HFFc6 (cell line): ENCODE data around the gene HSD17B12. TPM values are rescaled to one million over a fixed set of nuclear protein-coding genes. Genes with fewer than 3 reads are reported as not detected.
A peak's percentile ranks its signal among the peaks of the same experiment; 100 is the strongest.

ENCODE experiments used
- DNase-seq: peaks from one replicate; pipeline ENCODE4 v3.0.0-alpha.2; 2018
- H3K27ac Mint-ChIP-seq: 2 replicates; pipeline ENCODE4 v1.8.0; 2020; ENCODE audit warnings: mild to moderate bottlenecking, mixed read lengths
- H3K27me3 Mint-ChIP-seq: 2 replicates; pipeline ENCODE4 v1.8.0; 2021; ENCODE audit warnings: mild to moderate bottlenecking, moderate library complexity, mixed read lengths; ENCODE audit not compliant: insufficient read depth
- H3K36me3 Mint-ChIP-seq: 2 replicates; pipeline ENCODE4 v1.8.0; 2021; ENCODE audit warnings: low read depth, mixed read lengths
- H3K4me1 Mint-ChIP-seq: 2 replicates; pipeline ENCODE4 v1.8.0; 2020; ENCODE audit warnings: low read depth, mixed read lengths
- H3K4me3 Mint-ChIP-seq: 2 replicates; pipeline ENCODE4 v1.8.0; 2020; ENCODE audit warnings: mild to moderate bottlenecking, moderate library complexity, mixed read lengths
- H3K9me3 Mint-ChIP-seq: 2 replicates; pipeline ENCODE4 v1.8.0; 2020; ENCODE audit warnings: mild to moderate bottlenecking, mixed read lengths
- total RNA-seq, 6 experiments: library from RNA; stranded (reverse); fragmentation: NEBNext Ultra II Directional; extraction: Animal tissue kit (Norgen Biotek cat#: 25700); gene quantifications; 2 replicates in 1 of 6; 3 replicates in 5 of 6; pipeline ENCODE4 v1.2.3, GENCODE V29; 2021
- TF ChIP-seq, protein P1 (sequence below): fragments of 200-600 bp; sonication (generic); IDR thresholded peaks from 2 replicates; pipeline ENCODE4 v1.5.0; 2021; ENCODE audit warnings: antibody characterized with exemption, mild to moderate bottlenecking

Gene HSD17B12
- total RNA-seq, 6 experiments from 2014 or later: 89.1 to 119 (median 99.0) TPM

DNA sequence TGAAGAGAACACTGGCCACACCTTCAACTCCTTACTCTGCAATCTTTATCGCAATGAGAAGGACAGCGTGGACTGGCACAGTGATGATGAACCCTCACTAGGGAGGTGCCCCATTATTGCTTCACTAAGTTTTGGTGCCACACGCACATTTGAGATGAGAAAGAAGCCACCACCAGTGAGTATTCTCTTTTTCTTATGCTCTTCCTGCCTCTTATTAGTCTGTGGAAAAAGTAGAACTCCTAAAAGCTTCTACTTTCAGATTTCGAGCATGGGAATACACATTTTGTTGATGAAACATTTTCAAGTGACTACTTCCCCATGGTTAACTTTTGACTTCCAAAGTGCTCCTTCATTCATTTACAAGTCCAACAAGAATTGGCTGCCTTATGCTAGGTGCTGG, 221.0 kb downstream of the HSD17B12 start:
- Mint-ChIP-seq H3K4me3 (no peak overlapping the region), H3K36me3 (peaks cover 15% of the 10 kb centered on the region), H3K27me3 (no peaks in the 10 kb centered on the region), H3K4me1 (peaks cover 18% of the 10 kb centered on the region), H3K9me3 (no peaks in the 10 kb centered on the region), H3K27ac (no peak overlapping the region)
- DNase-seq: no peak
- TF ChIP-seq, protein P1, sequence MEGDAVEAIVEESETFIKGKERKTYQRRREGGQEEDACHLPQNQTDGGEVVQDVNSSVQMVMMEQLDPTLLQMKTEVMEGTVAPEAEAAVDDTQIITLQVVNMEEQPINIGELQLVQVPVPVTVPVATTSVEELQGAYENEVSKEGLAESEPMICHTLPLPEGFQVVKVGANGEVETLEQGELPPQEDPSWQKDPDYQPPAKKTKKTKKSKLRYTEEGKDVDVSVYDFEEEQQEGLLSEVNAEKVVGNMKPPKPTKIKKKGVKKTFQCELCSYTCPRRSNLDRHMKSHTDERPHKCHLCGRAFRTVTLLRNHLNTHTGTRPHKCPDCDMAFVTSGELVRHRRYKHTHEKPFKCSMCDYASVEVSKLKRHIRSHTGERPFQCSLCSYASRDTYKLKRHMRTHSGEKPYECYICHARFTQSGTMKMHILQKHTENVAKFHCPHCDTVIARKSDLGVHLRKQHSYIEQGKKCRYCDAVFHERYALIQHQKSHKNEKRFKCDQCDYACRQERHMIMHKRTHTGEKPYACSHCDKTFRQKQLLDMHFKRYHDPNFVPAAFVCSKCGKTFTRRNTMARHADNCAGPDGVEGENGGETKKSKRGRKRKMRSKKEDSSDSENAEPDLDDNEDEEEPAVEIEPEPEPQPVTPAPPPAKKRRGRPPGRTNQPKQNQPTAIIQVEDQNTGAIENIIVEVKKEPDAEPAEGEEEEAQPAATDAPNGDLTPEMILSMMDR: no peak

DNA sequence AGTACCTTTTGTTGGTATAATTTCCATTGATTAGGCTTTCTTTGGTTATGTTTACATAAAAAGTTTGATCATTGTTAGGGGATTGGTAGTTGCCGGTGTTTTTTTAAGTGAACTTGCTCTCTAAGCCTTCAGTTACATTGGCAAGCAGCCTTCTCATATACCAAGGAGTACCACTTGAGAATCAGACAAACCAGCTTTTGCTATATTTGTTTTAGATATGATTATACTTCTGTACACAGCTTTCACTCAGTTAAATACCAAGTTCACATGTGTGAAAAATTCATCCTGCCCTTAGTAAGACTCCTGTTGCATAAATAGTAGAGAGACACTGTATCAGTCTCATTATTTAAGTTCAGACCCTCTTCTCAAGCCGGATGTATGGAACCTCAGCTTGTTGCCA, 222.5 kb downstream of the HSD17B12 start:
- Mint-ChIP-seq H3K36me3 (peaks cover 8% of the 10 kb centered on the region), H3K9me3 (no peaks in the 10 kb centered on the region), H3K4me3 (no peak overlapping the region), H3K27me3 (no peaks in the 10 kb centered on the region), H3K27ac (no peak overlapping the region), H3K4me1 (peaks cover 25% of the 10 kb centered on the region)
- TF ChIP-seq, protein P1: no peak
- no peak for DNase-seq

DNA sequence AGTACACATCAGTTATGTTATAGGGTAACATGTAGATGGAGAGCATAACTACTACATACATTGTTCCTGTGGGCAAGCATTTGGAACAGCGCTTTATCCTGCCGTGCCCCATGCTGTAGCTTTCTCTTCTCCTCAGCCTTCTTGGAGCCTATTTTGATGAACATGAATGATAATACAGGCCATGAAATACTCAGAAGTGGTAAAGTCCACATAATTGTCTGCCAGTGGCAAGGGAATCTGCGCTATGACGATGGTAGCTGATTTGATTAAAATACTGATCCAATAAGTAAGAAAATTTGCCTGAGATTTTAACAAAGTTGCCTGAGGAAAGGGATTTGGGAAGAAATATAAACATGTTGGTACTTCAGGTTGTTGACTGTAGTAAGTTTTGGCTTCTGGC, 223.4 kb downstream of the HSD17B12 start:
- H3K27ac Mint-ChIP-seq: no peak overlapping the region
- peaks cover 17% of the 10 kb centered on the region for H3K4me1 Mint-ChIP-seq
- TF ChIP-seq, protein P1: no peak
- H3K9me3 Mint-ChIP-seq: no peaks in the 10 kb centered on the region
- no peaks in the 10 kb centered on the region for H3K27me3 Mint-ChIP-seq
- no peak for DNase-seq
- H3K36me3 Mint-ChIP-seq: no peaks in the 10 kb centered on the region; the same call in 1 of the 2 replicates
- no peak overlapping the region for H3K4me3 Mint-ChIP-seq

DNA sequence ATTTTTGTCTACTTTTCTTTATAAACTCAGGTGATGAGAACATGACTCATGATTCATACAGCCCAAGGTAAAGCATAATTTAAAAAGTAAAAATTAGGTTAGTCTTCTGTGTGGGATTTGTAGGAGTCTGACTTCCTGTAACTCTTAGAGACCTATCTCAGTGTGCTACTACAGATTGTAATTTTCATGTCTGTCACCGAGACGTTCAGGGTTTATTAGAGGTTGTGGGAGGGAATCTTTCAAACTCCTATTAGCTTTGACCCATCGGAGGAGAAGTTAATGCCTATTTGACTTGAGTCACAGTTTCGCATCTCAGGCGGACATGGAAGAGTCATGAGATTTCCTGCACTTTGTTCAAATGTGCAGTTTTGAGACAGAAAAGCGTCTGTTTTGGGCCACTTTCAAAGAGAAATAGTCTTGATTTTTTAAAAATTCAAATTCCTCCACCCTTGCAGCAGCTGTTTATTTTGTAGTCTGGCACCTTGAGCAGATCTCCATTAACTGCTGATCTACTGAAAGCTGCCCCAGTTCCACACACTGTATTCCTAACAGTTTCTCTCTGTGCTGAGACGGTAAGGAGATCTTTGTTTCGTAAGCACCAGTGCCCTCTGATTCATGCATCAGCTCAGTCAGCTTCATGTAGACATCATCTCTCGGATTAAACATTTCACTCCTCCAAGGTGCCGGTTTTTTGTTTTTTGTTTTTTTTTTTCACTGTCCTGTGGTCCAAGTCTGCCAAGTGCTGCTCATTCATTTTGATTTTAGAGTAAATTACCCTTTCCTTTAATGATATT, 224.4 kb downstream of the HSD17B12 start:
- no peak for DNase-seq
- H3K4me1 Mint-ChIP-seq: peaks cover 17% of the 10 kb centered on the region
- H3K36me3 Mint-ChIP-seq: no peaks in the 10 kb centered on the region; the same call in 1 of the 2 replicates
- TF ChIP-seq, protein P1: no peak
- H3K27me3 Mint-ChIP-seq: no peaks in the 10 kb centered on the region
- no peak overlapping the region; the same call in 1 of the 2 replicates for H3K27ac Mint-ChIP-seq
- no peak overlapping the region for H3K4me3 Mint-ChIP-seq
- no peaks in the 10 kb centered on the region for H3K9me3 Mint-ChIP-seq

DNA sequence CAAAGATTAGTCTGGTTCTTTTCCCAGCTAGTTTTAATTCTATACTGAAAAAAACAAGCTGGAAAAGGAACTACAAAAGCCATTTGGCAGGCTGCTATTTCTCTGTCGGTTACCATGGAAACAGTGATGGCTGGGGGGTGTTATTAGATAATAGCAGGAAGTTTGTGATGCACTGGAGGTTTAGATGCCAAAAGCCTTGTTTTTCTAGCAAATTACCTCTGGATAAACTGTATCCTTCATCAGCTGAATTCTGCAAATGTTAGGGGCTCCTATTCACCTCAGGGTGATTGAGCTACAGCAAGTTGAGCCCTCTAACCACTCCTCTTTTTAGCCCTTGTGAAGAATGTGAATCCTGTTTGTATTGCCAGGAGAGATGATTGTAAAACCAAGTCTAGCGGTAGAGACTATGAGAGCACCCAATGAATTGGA, 225.3 kb downstream of the HSD17B12 start:
- no peaks in the 10 kb centered on the region for H3K9me3 Mint-ChIP-seq
- no peak overlapping the region; the same call in 1 of the 2 replicates for H3K4me3 Mint-ChIP-seq
- no peaks in the 10 kb centered on the region; the same call in 1 of the 2 replicates for H3K36me3 Mint-ChIP-seq
- DNase-seq: peak; percentile 11
- H3K4me1 Mint-ChIP-seq: peaks cover 17% of the 10 kb centered on the region
- H3K27ac Mint-ChIP-seq: no peak overlapping the region
- H3K27me3 Mint-ChIP-seq: no peaks in the 10 kb centered on the region
- TF ChIP-seq, protein P1: no peak

Other genes with a start within 250 kb of the HSD17B12 start
- 10 to 100 TPM; 24.0 to 35.9 (median 31.5) TPM for gene ALKBH3, start 200.1 kb downstream of the HSD17B12 start, total RNA-seq